K562 (cell line): ENCODE measurements around the gene OR8B3. TPM values are rescaled to one million over a fixed set of nuclear protein-coding genes. Genes with fewer than 3 reads are reported as not detected.

Experiments
- ATAC-seq: fragments of 200-7000 bp; cut with Tn5 transposase; 3 replicates; pipeline ENCODE4 v1.9.1; 2020; ENCODE audit warnings: moderate library complexity
- BruUV-seq: library from RNA; stranded (reverse); fragments of 400-500 nt; replicated peaks from 2 replicates; lab custom pipeline; 2021; lab: Mats Ljungman, UMichigan
- CTCF ChIA-PET: fragments of 300-600 bp; formaldehyde crosslinking; extraction: SDS; loops from one replicate; lab custom pipeline; 2021; ENCODE audit warnings: low intra/inter-chr PET ratio; lab: Yijun Ruan, JAX
- POLR2A ChIA-PET: fragments of 300-600, 350-650 bp; sonication (Branson Sonifier 250); formaldehyde crosslinking; extraction: SDS; loops from one replicate; lab custom pipeline; 2021; ENCODE audit warnings: antibody characterized with exemption, inconsistent platforms; lab: Yijun Ruan, JAX
- DNase-seq, 4 experiments: peaks; one replicate each; pipeline versions ENCODE4 v3.0.0 to v3.0.0-alpha.2; 2011 to 2018; ENCODE audit warnings: low spot score in 3 of 4, mixed read lengths in 3 of 4; ENCODE audit errors: extremely low read depth in 1 of 4
- FAIRE-seq: peaks from 2 replicates; lab custom pipeline; 2011; peaks lifted over from hg19 to GRCh38; lab: Jason Lieb, UNC
- H2AFZ ChIP-seq: 2 replicates; pipeline ENCODE4 v1.6.0; 2011; ENCODE audit warnings: low read depth, low read length, control low read depth, inconsistent platforms
- H3K27ac ChIP-seq: fragments of 200-600 bp; 3 replicates; pipeline ENCODE4 v1.8.0; 2011; ENCODE audit warnings: low read depth, mild to moderate bottlenecking, control low read depth, inconsistent platforms, low read length, moderate library complexity, mixed read lengths; ENCODE audit errors: extremely low read depth
- H3K27me3 ChIP-seq, 2 experiments: fragments of 300-600 bp in 1 of 2; 2 replicates in 1 of 2; 3 replicates in 1 of 2; pipeline versions ENCODE4 v1.6.0 to v1.8.0; 2011; ENCODE audit warnings: inconsistent platforms in 2 of 2, low read length in 2 of 2, mild to moderate bottlenecking in 1 of 2, mixed read lengths in 1 of 2, moderate library complexity in 1 of 2; ENCODE audit not compliant: control insufficient read depth in 2 of 2, insufficient read depth in 2 of 2
- H3K36me3 ChIP-seq: fragments of 300-600 bp; 3 replicates; pipeline ENCODE4 v1.8.0; 2011; ENCODE audit warnings: mild to moderate bottlenecking, low read length, inconsistent platforms; ENCODE audit not compliant: control insufficient read depth, insufficient read depth
- H3K4me1 ChIP-seq, 2 experiments: fragments of 200-600 bp in 1 of 2; replicated peaks in 1 of 2; 2 replicates in 1 of 2; 3 replicates in 1 of 2; pipeline versions ENCODE4 v1.5.1 to v1.8.0; 2011; ENCODE audit warnings: inconsistent platforms in 2 of 2, low read length in 2 of 2, mild to moderate bottlenecking in 1 of 2, mixed read lengths in 1 of 2, moderate library complexity in 1 of 2; ENCODE audit not compliant: control insufficient read depth in 2 of 2, insufficient read depth in 2 of 2
- H3K4me2 ChIP-seq: 2 replicates; pipeline ENCODE4 v1.6.1; 2011; ENCODE audit warnings: low read length, control low read depth, inconsistent platforms, mixed read lengths; ENCODE audit not compliant: insufficient read depth
- H3K4me3 ChIP-seq: fragments of 200-600 bp; sonication (generic), shearing (Covaris generic); 2 replicates; pipeline ENCODE4 v1.5.1; 2016; ENCODE audit warnings: control low read depth, inconsistent platforms
- H3K79me2 ChIP-seq: fragments of 200-600 bp; 3 replicates; pipeline ENCODE4 v1.8.0; 2011; ENCODE audit warnings: low read length, inconsistent platforms; ENCODE audit not compliant: control insufficient read depth, insufficient read depth
- H3K9ac ChIP-seq, 2 experiments: 2 replicates each; pipeline versions ENCODE4 v1.6.0 to v1.6.1; 2011; ENCODE audit warnings: low read depth in 2 of 2, low read length in 2 of 2, control low read depth in 1 of 2, inconsistent platforms in 1 of 2, mild to moderate bottlenecking in 1 of 2, mixed read lengths in 1 of 2; ENCODE audit not compliant: insufficient read depth in 1 of 2
- H3K9me1 ChIP-seq: one replicate; pipeline ENCODE4 v1.6.0; 2011; ENCODE audit warnings: inconsistent platforms, mild to moderate bottlenecking, low read length, moderate library complexity; ENCODE audit not compliant: control insufficient read depth, insufficient read depth
- H3K9me3 ChIP-seq: replicated peaks from 2 replicates; pipeline ENCODE4 v1.5.1; 2011; ENCODE audit warnings: low read depth, low read length, inconsistent platforms; ENCODE audit not compliant: control insufficient read depth, insufficient read depth
- H4K20me1 ChIP-seq: replicated peaks from 2 replicates; pipeline ENCODE4 v1.6.1; 2011; ENCODE audit warnings: low read length, inconsistent platforms, mixed read lengths; ENCODE audit not compliant: control insufficient read depth, insufficient read depth
- CBX3 ChIP-seq, 2 experiments: IDR thresholded peaks; 1 replicate in 1 of 2; 2 replicates in 1 of 2; pipeline ENCODE4 v1.6.1; 2012; ENCODE audit warnings: inconsistent platforms in 2 of 2, low read length in 2 of 2, borderline replicate concordance in 1 of 2, control low read depth in 1 of 2
- CHD4 ChIP-seq: fragments of 200-600 bp; sonication (generic); IDR thresholded peaks from 3 replicates; pipeline ENCODE4 v1.6.1; 2012; ENCODE audit warnings: low read depth, mild to moderate bottlenecking, mixed read lengths, low read length, inconsistent platforms; ENCODE audit not compliant: insufficient read depth, insufficient replicate concordance, poor library complexity, severe bottlenecking
- PHF8 ChIP-seq: fragments of 200-600 bp; sonication (generic); IDR thresholded peaks from 2 replicates; pipeline ENCODE4 v1.6.1; 2012; ENCODE audit warnings: mixed run types, mild to moderate bottlenecking, inconsistent platforms, low read length, moderate library complexity, borderline replicate concordance
- RBFOX2 ChIP-seq: fragments of 200-400 bp; formaldehyde crosslinking; IDR thresholded peaks from 2 replicates; pipeline ENCODE4 v1.6.1; 2017; ENCODE audit warnings: low read depth, mild to moderate bottlenecking, low read length, moderate library complexity
- SIN3B ChIP-seq: fragments of 450-650 bp; IDR thresholded peaks from 2 replicates; pipeline ENCODE4 v1.6.1; 2017; ENCODE audit warnings: low read depth, mild to moderate bottlenecking, moderate library complexity
- TAF15 ChIP-seq: fragments of 200-400 bp; formaldehyde crosslinking; IDR thresholded peaks from 2 replicates; pipeline ENCODE4 v1.6.1; 2017; ENCODE audit warnings: mild to moderate bottlenecking, low read depth, low read length, moderate library complexity
- ZFP30 ChIP-seq: fragments of 250-450 bp; sonication (Bioruptor Pico); IDR thresholded peaks from 2 replicates; pipeline ENCODE4 v1.8.0; 2022; ENCODE audit warnings: moderate library complexity, mild to moderate bottlenecking, inconsistent platforms, borderline replicate concordance
- WGBS: fragments of 100-300 bp; shearing (Covaris generic); methylation state at CpG from one replicate; pipeline ENCODE4 v1.1.6; 2016; ENCODE audit warnings: low coverage, mixed read lengths; ENCODE audit not compliant: insufficient coverage; ENCODE audit errors: missing lambda C conversion rate; 5-methylcytosine and 5-hydroxymethylcytosine counted together
- in situ Hi-C: fragments of 300-500 bp; cut with MboI; formaldehyde crosslinking; loops from 4 replicates; pipeline ENCODE4 v1.15.0; 2018; ENCODE audit warnings: inconsistent platforms, mixed read lengths
- intact Hi-C: fragments of 100-400 bp; cut with micrococcal nuclease; formaldehyde crosslinking; loops from 2 replicates; pipeline ENCODE4 v1.14.2; 2022
- polyA plus RNA-seq, 8 experiments: library from polyadenylated mRNA; depleted of rRNA in 4 of 8; stranded (reverse) in 5 of 8; unstranded in 3 of 8; fragments of >200 nt; fragmentation: Nextera tagmentation in 2 of 8; fragmentation: Illumina TruSeq in 1 of 8; extraction: Ambion mirVana in 2 of 8; extraction: Trizol in 1 of 8; gene quantifications; 2 replicates each; pipeline versions ENCODE4 v1.2.1 to v1.2.3, GENCODE V29; 2011 to 2014; ENCODE audit warnings: inconsistent platforms in 1 of 8, missing spikeins in 1 of 8
- total RNA-seq, 7 experiments: library from RNA; depleted of rRNA in 6 of 7; stranded (reverse); fragments of >200 nt in 6 of 7; fragmentation: Illumina TruSeq in 2 of 7; extraction: Trizol in 2 of 7; gene quantifications; 2 replicates each; pipeline versions ENCODE4 v1.2.1 to v1.2.3, GENCODE V29; 2011 to 2021; ENCODE audit warnings: low replicate concordance in 1 of 7
- TF ChIP-seq, protein P1 (sequence below): sonication (generic); formaldehyde crosslinking; IDR thresholded peaks from 2 replicates; pipeline ENCODE4 v1.9.0; 2022; ENCODE audit warnings: mild to moderate bottlenecking, missing genetic modification reagents
- TF ChIP-seq, protein P2 (sequence below): fragments of 250-450 bp; sonication (Bioruptor Pico); IDR thresholded peaks from 2 replicates; pipeline ENCODE4 v1.4.0; 2020; ENCODE audit warnings: mild to moderate bottlenecking
- TF ChIP-seq, protein P3 (sequence below): fragments of 450-650 bp; IDR thresholded peaks from 2 replicates; pipeline ENCODE4 v1.6.1; 2016
- TF ChIP-seq, protein P4 (sequence below): fragments of 450-650 bp; IDR thresholded peaks from 2 replicates; pipeline ENCODE4 v1.6.1; 2018; ENCODE audit warnings: mild to moderate bottlenecking, low read depth; ENCODE audit not compliant: partially characterized antibody
- TF ChIP-seq, protein P5 (sequence below), 2 experiments: fragments of 250-450 bp in 1 of 2; fragments of 450-650 bp in 1 of 2; sonication (Bioruptor Pico) in 1 of 2; IDR thresholded peaks; 2 replicates each; pipeline versions ENCODE4 v1.6.1 to v1.8.0; 2016 to 2021; ENCODE audit warnings: mild to moderate bottlenecking in 2 of 2, moderate library complexity in 2 of 2, missing compliant biosample characterization in 1 of 2, missing genetic modification characterization in 1 of 2

The OR8B3 gene
- total and polyA plus RNA-seq, 9 of the 15 experiments (the other 6 are each of a cell fraction or from before 2014, with no cell fraction given) = 0.13 TPM; not detected in 8

DNA sequence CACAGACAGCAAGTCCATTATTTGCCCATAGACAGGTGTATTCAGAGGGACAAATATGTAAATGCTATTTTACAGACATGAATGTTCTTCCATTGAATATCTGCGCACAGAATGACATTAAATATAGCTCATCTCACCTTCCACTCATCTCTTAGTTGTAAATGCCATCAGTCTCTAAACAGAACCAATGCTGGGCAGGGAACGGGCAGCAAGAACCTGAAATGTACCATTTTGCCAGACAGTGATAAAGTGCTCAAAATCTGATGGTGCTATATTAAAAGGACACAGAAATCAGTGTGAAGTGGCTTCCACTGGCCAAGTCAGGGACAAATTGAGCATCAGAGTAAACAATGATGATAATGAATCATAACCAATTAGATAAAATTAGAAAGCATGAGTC lies 35.9 kb upstream of the OR8B3 start (continued):
- TF ChIP-seq, protein P1, sequence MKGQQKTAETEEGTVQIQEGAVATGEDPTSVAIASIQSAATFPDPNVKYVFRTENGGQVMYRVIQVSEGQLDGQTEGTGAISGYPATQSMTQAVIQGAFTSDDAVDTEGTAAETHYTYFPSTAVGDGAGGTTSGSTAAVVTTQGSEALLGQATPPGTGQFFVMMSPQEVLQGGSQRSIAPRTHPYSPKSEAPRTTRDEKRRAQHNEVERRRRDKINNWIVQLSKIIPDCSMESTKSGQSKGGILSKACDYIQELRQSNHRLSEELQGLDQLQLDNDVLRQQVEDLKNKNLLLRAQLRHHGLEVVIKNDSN (CRISPR knock-in tag) = no peak
- TF ChIP-seq, protein P2, sequence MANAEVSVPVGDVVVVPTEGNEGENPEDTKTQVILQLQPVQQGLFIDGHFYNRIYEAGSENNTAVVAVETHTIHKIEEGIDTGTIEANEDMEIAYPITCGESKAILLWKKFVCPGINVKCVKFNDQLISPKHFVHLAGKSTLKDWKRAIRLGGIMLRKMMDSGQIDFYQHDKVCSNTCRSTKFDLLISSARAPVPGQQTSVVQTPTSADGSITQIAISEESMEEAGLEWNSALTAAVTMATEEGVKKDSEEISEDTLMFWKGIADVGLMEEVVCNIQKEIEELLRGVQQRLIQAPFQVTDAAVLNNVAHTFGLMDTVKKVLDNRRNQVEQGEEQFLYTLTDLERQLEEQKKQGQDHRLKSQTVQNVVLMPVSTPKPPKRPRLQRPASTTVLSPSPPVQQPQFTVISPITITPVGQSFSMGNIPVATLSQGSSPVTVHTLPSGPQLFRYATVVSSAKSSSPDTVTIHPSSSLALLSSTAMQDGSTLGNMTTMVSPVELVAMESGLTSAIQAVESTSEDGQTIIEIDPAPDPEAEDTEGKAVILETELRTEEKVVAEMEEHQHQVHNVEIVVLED (CRISPR knock-in tag) = no peak
- no peak for TF ChIP-seq RBFOX2
- TF ChIP-seq, protein P3, sequence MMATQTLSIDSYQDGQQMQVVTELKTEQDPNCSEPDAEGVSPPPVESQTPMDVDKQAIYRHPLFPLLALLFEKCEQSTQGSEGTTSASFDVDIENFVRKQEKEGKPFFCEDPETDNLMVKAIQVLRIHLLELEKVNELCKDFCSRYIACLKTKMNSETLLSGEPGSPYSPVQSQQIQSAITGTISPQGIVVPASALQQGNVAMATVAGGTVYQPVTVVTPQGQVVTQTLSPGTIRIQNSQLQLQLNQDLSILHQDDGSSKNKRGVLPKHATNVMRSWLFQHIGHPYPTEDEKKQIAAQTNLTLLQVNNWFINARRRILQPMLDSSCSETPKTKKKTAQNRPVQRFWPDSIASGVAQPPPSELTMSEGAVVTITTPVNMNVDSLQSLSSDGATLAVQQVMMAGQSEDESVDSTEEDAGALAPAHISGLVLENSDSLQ = no peak

DNA sequence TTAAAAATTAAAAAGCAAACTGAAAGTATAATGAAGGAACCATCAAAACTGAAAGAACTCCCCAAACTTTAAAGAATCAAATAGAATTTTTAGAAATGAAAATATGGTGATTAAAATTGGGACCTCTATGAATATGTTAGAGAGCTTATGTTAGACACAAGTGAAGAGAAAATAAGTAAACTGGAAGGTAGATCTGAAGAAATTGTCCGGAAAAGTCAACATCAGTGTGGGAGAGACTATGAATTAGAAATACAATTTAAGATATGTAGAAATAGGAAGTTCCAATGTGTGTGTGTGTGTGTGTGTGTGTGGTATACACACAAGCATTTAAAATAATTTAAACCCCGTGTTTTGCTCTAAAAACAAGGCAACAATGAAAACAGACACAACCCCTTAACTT lies 30.8 kb upstream of the OR8B3 start:
- CTCF ChIA-PET = no interaction called here
- WGBS = 46% methylated on average over 2 of the region's 2 CpGs
- TF ChIP-seq PHF8 (no peak), CHD4 (no peak), SIN3B (no peak), ZFP30 (CRISPR knock-in tag) (peak; percentile 63; the same call in 1 of the 2 replicates), CBX3 (IDR thresholded peaks at IDR 0.05; ENCODE audit: borderline replicate concordance in 1 of 2, low read length in 2 of 2) (0 out of 3 replicates have a peak, but pooled peaks of 1 of the 2 experiments have one; percentile 27), TAF15 (no peak)
- TF ChIP-seq, protein P4, sequence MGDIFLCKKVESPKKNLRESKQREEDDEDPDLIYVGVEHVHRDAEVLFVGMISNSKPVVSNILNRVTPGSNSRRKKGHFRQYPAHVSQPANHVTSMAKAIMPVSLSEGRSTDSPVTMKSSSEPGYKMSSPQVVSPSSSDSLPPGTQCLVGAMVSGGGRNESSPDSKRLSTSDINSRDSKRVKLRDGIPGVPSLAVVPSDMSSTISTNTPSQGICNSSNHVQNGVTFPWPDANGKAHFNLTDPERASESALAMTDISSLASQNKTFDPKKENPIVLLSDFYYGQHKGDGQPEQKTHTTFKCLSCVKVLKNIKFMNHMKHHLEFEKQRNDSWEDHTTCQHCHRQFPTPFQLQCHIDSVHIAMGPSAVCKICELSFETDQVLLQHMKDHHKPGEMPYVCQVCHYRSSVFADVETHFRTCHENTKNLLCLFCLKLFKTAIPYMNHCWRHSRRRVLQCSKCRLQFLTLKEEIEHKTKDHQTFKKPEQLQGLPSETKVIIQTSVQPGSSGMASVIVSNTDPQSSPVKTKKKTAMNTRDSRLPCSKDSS = peak; percentile 34
- TF ChIP-seq, protein P5, sequence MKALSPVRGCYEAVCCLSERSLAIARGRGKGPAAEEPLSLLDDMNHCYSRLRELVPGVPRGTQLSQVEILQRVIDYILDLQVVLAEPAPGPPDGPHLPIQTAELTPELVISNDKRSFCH (CRISPR knock-in tag; IDR thresholded peaks at IDR 0.05) = no peak
- TF ChIP-seq, protein P5 (tag; IDR thresholded peaks at IDR 0.05) = no peak

More for the DNA sequence above, 30.8 kb upstream of the OR8B3 start:
- H3K4me1 ChIP-seq = no peaks in the 10 kb centered on the region; a peak in 1 of 5 replicates
- FAIRE-seq (no peak), DNase-seq (no peak), ATAC-seq (no peak)
- H3K9me1 ChIP-seq = no peaks in the 10 kb centered on the region
- no peaks in the 10 kb centered on the region for H3K79me2 ChIP-seq
- H3K4me2 ChIP-seq = no peak overlapping the region
- in situ Hi-C loops (no loop called here), intact Hi-C loops (no loop called here)
- H3K9me3 ChIP-seq = no peaks in the 10 kb centered on the region; the same call in 1 of the 2 replicates
- no peak overlapping the region for H2AFZ ChIP-seq
- H3K27ac ChIP-seq = no peak overlapping the region
- no peak overlapping the region for H3K9ac ChIP-seq
- no TSS peak for BruUV-seq
- H4K20me1 ChIP-seq = no peaks in the 10 kb centered on the region
- no peaks in the 10 kb centered on the region for H3K27me3 ChIP-seq
- POLR2A ChIA-PET = no interaction called here
- H3K4me3 ChIP-seq = no peak overlapping the region
- no peaks in the 10 kb centered on the region for H3K36me3 ChIP-seq
